Aorta (tissue), 5 donors: Measurements from ENCODE around the gene CTSD. TPM values are rescaled to one million over a fixed set of nuclear protein-coding genes. Genes with fewer than 3 reads are reported as not detected.

Experiments used
- ATAC-seq: fragments of 200-7000 bp; cut with Tn5 transposase; one replicate; pipeline ENCODE4 v1.9.1; 2022; ENCODE audit warnings: moderate library complexity; ENCODE audit not compliant: low FRiP score
- DNase-seq, 2 donors: peaks; one replicate each; pipeline ENCODE4 v3.0.0-alpha.2; 2020
- H3K27ac ChIP-seq, 2 donors: one replicate each; pipeline ENCODE4 v1.5.1; 2013; ENCODE audit warnings: low read length in 2 of 2, mild to moderate bottlenecking in 2 of 2, moderate library complexity in 2 of 2, control low read depth in 1 of 2, inconsistent platforms in 1 of 2, low read depth in 1 of 2
- H3K27me3 ChIP-seq, 2 donors: one replicate each; pipeline ENCODE4 v1.6.1; 2013; ENCODE audit warnings: control low read depth in 1 of 2, low read length in 1 of 2, mild to moderate bottlenecking in 1 of 2, moderate library complexity in 1 of 2; ENCODE audit not compliant: insufficient read depth in 2 of 2, control insufficient read depth in 1 of 2
- H3K36me3 ChIP-seq, 2 donors: one replicate each; pipeline ENCODE4 v1.6.1; 2013; ENCODE audit warnings: control low read depth in 1 of 2, low read length in 1 of 2, mild to moderate bottlenecking in 1 of 2; ENCODE audit not compliant: insufficient read depth in 2 of 2, control insufficient read depth in 1 of 2
- H3K4me1 ChIP-seq, 2 donors: one replicate each; pipeline ENCODE4 v1.6.1; 2013; ENCODE audit warnings: low read length in 2 of 2, control low read depth in 1 of 2, mild to moderate bottlenecking in 1 of 2, moderate library complexity in 1 of 2; ENCODE audit not compliant: insufficient read depth in 2 of 2, control insufficient read depth in 1 of 2
- H3K4me3 ChIP-seq, 2 donors: one replicate each; pipeline ENCODE4 v1.5.1; 2013; ENCODE audit warnings: low read length in 2 of 2, control low read depth in 1 of 2, mild to moderate bottlenecking in 1 of 2
- H3K9me3 ChIP-seq: one replicate; pipeline ENCODE4 v1.6.1; 2013; ENCODE audit warnings: mild to moderate bottlenecking, low read length; ENCODE audit not compliant: control insufficient read depth
- WGBS, 2 donors: extraction: QIAGEN DNeasy Blood & Tissue Kit; methylation state at CpG; one replicate each; pipeline ENCODE4 v1.1.7; 2013; 5-methylcytosine and 5-hydroxymethylcytosine counted together
- intact Hi-C, 2 donors: fragments of 100-400 bp; cut with DNase I; formaldehyde crosslinking; loops; one replicate each; pipeline versions ENCODE4 v1.14.2 to v1.15.0; 2022
- polyA plus RNA-seq, 2 donors: library from polyadenylated mRNA; stranded (reverse); fragments of 200-250 nt; gene quantifications; one replicate each; pipeline ENCODE4 v1.2.3, GENCODE V29; 2013
- total RNA-seq, 2 donors: library from RNA; stranded (reverse); fragmentation: NEBNext Ultra II Directional; extraction: Animal tissue kit (Norgen Biotek cat#: 25700); gene quantifications; one replicate each; pipeline ENCODE4 v1.2.1, GENCODE V29; 2021
- donor health status: healthy with polysubstance abuse.
- donor health status: Bipolar disorder and iron deficiency.
- donor health status: DM: no; HTN: no; CAD: no.
- donor health status: DM: no; HTN: no; CAD: no.
- donor health status: DM: yes; HTN: yes; CAD: no.

Gene CTSD
- total and polyA plus RNA-seq, 4 donors, result 473 to 646 (median 577) TPM

DNA sequence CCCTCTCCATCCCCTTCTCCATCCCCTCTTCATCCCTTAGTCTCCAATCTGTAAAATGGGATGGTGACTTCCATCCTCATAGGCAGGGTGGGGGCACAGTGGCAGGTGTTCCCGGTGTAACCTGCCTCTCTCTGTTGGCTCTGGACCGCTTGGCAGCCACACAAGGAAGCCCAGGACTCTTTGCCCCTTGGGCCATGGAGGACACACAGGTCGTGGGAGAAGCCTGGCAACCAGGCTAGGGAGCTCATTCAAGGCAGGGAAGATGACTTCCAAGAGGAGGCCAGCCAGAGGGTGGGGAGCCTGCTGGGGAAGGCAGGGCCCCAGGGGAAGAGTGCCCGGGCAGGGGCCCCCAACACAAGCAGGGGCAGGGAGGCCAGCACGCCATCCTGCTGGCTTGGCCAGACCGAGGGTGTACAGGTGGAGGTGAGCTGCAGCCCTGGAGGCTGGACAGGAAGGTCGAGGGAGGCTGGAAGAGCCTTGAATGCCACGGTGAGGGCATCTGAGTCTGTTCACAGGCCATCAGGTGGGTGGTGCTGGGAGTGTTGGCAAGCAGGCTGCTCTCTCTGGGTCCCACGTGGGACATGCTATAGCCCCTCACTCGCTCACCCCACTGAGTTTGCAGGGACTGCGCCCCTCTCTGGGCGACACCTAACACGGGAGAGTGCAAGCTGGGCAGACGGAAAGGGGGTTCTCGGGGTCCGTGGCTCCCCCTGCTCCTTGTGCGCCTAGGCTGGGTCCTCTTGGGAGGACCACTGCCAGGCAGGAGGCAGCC lies 15.5 kb upstream of the CTSD start:
- intact Hi-C loops, result no loop called here
- peak in 1 of 2 donors; percentile 41 for DNase-seq
- no peaks in the 10 kb centered on the region for H3K36me3 ChIP-seq
- no peak for ATAC-seq
- no peak overlapping the region for H3K4me3 ChIP-seq
- H3K4me1 ChIP-seq, result no peaks in the 10 kb centered on the region
- H3K27me3 ChIP-seq, result no peaks in the 10 kb centered on the region
- no peaks in the 10 kb centered on the region for H3K9me3 ChIP-seq
- 85 to 86% methylated on average over 17 of the region's 17 CpGs for WGBS, 2 donors
- H3K27ac ChIP-seq, result no peak overlapping the region

GRCh38 chr11:1778141-1778911 lies 14.6 kb upstream of the CTSD start:
- no peak for ATAC-seq

GRCh38 chr11:1777737-1778136 lies 14.0 kb upstream of the CTSD start:
- intact Hi-C loops, result no loop called here
- 89 to 92% methylated on average over 2 of the region's 2 CpGs for WGBS, 2 donors
- H3K27ac ChIP-seq, result no peak overlapping the region
- no peaks in the 10 kb centered on the region for H3K36me3 ChIP-seq
- H3K4me3 ChIP-seq, result no peak overlapping the region
- no peaks in the 10 kb centered on the region for H3K27me3 ChIP-seq
- no peaks in the 10 kb centered on the region for H3K4me1 ChIP-seq
- no peak for ATAC-seq
- H3K9me3 ChIP-seq, result no peaks in the 10 kb centered on the region
- no peak for DNase-seq

More at GRCh38 chr11:1778141-1778911, 14.6 kb upstream of the CTSD start:
- no peaks in the 10 kb centered on the region for H3K4me1 ChIP-seq
- H3K36me3 ChIP-seq, result no peaks in the 10 kb centered on the region
- no peak overlapping the region for H3K4me3 ChIP-seq
- peak in 1 of 2 donors; percentile 47 for DNase-seq
- intact Hi-C loops, result no loop called here
- WGBS, 2 donors, result 86% methylated on average over 12 to 14 of the region's 14 CpGs
- no peak overlapping the region for H3K27ac ChIP-seq
- no peaks in the 10 kb centered on the region for H3K27me3 ChIP-seq
- H3K9me3 ChIP-seq, result no peaks in the 10 kb centered on the region

DNA sequence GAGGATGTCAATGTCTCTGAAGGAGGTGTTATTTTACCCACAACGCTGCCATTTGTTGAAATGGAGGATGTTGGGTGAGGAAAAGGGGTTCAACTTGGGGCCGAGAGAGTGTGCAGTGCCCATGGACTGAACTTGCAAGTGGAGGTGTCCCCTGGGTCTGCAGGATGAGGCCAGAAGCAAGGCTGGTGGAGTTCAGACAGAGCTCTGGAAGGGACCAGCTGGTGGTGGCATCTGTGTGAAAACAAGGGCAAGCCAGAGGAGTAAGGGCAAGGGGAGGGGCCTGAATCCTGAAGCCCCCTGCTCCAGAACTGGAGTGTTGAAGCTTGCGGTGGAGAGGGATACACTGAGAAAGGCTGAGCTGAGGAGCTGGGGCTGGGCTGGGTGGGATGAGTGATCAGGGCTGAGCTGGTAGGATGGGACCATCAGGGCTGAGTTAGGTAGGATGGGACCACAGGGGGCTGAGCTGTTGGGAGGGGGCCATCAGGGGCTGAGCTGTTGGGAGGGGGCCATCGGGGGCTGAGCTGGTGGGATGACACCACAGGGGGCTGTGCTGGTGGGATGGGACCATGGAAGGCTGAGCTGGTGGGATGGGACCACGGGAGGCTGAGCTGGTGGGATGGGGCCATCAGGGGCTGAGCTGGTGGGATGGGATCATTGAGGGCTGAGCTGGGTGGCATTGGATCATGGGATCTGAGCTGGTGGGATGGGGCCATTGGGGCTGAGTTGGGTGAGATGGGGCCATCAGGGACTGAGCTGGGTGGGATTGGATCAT lies 13.4 kb upstream of the CTSD start:
- Histone ChIP-seq H3K27me3 (no peaks in the 10 kb centered on the region), H3K4me3 (no peak overlapping the region), H3K4me1 (no peaks in the 10 kb centered on the region), H3K36me3 (no peaks in the 10 kb centered on the region), H3K9me3 (no peaks in the 10 kb centered on the region), H3K27ac (no peak overlapping the region)
- WGBS, 2 donors, result 88 to 89% methylated on average over 5 of the region's 5 CpGs
- DNase-seq, result no peak
- no peak for ATAC-seq
- intact Hi-C loops, result no loop called here

GRCh38 chr11:1776331-1776851 lies 12.7 kb upstream of the CTSD start:
- WGBS, 2 donors, result 93% methylated on average over 9 to 11 of the region's 11 CpGs
- Histone ChIP-seq H3K27ac (no peak overlapping the region), H3K36me3 (no peaks in the 10 kb centered on the region), H3K4me3 (no peak overlapping the region), H3K4me1 (no peaks in the 10 kb centered on the region), H3K9me3 (no peaks in the 10 kb centered on the region), H3K27me3 (no peaks in the 10 kb centered on the region)
- DNase-seq (no peak), ATAC-seq (no peak)
- intact Hi-C loops, result no loop called here

- intact Hi-C loops, result no loop called here
- no peak for ATAC-seq
- Histone ChIP-seq H3K4me3 (no peak overlapping the region), H3K27me3 (no peaks in the 10 kb centered on the region), H3K9me3 (no peaks in the 10 kb centered on the region), H3K36me3 (no peaks in the 10 kb centered on the region), H3K27ac (no peak overlapping the region), H3K4me1 (no peaks in the 10 kb centered on the region)
- no peak for DNase-seq
- 80 to 82% methylated on average over 12 of the region's 12 CpGs for WGBS, 2 donors
These were observed 11.2 kb upstream of the CTSD start for GRCh38 chr11:1774886-1775285.

DNA sequence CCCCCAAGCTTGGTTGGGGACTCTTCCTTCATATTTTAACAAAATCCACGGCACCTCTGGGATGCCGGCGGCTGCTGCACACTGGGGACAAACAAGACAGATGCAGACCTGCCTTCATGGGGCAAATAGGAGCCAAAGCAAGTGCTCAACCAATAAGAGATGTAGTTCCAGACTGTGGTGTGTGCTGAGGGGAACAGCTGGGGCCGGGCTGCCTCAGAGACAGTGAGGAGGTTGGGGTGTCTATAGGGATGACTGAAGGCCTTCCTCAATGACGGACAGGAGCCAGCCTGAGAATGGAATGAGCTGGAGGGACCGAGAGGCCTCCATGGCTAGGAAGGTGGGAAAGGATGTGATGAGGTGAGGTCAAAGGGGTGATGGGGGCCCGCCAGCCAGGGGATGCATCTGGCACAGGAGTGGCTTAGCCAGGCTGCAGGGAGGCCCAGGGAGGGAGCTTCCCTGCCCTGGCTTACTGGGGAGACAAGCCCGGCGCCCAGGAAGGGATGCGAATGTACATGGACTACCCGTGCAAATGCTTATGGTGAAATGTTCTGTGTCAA lies 10.3 kb upstream of the CTSD start:
- 96% methylated on average over 11 of the region's 11 CpGs for WGBS, 2 donors
- Histone ChIP-seq H3K9me3 (no peaks in the 10 kb centered on the region), H3K27ac (no peak overlapping the region), H3K27me3 (no peaks in the 10 kb centered on the region), H3K36me3 (no peaks in the 10 kb centered on the region), H3K4me3 (no peak overlapping the region), H3K4me1 (no peaks in the 10 kb centered on the region)
- DNase-seq (peak in 1 of 2 donors; percentile 42), ATAC-seq (no peak)
- intact Hi-C loops, result no loop called here
